ENCODE results near the gene BICDL1. TPM values are rescaled to one million over a fixed set of nuclear protein-coding genes. Genes with fewer than 3 reads are reported as not detected.
A peak's percentile ranks its signal among the peaks of the same experiment; 100 is the strongest.

The BICDL1 gene
- total RNA-seq, 4 donors from 2014 or later: 9.1 to 17.3 (median 12.0) TPM

DNA sequence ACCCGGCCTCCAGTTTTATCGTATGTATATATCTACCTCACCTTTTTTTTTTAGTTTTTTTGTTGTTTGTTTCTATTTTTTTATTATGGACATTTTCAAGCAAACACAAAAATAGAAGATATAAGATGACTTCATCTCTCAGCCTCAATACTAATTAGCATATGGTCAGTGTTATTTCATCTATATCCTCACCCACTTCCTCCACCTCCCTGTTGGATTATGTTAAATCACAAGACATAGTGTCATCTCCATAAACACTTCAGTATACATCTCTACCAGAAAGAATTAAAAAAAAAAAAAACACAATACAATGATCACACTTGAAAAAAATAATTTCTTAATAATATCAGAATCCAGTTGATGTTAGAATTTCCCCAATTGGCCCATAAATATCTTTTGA, 92.6 kb downstream of the BICDL1 start:
- H3K9me3 ChIP-seq: no peaks in the 10 kb centered on the region

DNA sequence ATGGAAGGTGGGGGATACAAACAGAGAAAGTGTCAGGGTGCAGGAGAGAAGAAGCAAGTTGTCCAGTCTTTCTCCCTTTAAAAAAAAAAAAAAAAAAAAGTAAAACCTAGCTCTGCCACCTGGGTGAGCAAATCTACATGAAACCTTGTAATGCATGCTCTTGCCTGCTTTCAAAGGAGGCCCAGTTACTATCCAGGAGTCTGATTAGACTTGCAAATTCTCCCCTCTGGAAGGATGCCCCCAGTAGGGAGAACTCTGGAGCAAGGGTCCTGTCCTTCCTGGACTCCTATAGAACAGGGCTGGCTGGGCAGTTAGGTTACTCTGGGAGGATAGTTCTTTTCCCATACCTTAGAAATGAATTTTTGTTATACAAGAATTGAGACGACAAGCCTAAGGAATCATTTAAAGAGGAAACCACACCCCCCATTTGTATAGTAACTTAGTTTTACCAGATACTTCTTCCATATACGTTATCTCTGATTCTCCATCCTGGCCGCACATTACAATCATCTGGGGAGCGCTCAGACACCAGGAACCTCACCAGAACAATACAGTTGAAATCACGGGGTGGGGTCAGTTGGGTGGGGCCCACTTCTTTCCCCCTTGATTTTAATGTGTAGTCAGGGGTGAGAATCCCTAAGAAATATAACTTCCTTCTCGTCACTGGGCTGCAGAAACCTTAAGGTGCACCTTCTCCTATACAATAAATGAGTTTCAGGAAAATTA, 97.0 kb downstream of the BICDL1 start:
- TF ChIP-seq, protein P1, sequence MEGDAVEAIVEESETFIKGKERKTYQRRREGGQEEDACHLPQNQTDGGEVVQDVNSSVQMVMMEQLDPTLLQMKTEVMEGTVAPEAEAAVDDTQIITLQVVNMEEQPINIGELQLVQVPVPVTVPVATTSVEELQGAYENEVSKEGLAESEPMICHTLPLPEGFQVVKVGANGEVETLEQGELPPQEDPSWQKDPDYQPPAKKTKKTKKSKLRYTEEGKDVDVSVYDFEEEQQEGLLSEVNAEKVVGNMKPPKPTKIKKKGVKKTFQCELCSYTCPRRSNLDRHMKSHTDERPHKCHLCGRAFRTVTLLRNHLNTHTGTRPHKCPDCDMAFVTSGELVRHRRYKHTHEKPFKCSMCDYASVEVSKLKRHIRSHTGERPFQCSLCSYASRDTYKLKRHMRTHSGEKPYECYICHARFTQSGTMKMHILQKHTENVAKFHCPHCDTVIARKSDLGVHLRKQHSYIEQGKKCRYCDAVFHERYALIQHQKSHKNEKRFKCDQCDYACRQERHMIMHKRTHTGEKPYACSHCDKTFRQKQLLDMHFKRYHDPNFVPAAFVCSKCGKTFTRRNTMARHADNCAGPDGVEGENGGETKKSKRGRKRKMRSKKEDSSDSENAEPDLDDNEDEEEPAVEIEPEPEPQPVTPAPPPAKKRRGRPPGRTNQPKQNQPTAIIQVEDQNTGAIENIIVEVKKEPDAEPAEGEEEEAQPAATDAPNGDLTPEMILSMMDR (IDR thresholded peaks at IDR 0.05): no peak
- no peak for TF ChIP-seq POLR2A (IDR thresholded peaks at IDR 0.05)
- H3K4me1 ChIP-seq: peaks cover 0 to 14% (median 4%) of the 10 kb centered on the region in 4 donors
- no peaks in the 10 kb centered on the region for H3K36me3 ChIP-seq
- no peak overlapping the region for H3K4me3 ChIP-seq
- H3K9me3 ChIP-seq: no peaks in the 10 kb centered on the region
- no peaks in the 10 kb centered on the region for H3K27me3 ChIP-seq
- DNase-seq: peak in 1 of 3 donors; percentile 8
- H3K27ac ChIP-seq: peak overlapping the region in 1 of 4 donors; percentile 75

More for the DNA sequence above, 92.6 kb downstream of the BICDL1 start:
- H3K36me3 ChIP-seq: no peaks in the 10 kb centered on the region
- H3K4me3 ChIP-seq: no peak overlapping the region
- H3K27me3 ChIP-seq: no peaks in the 10 kb centered on the region
- DNase-seq: no peak
- TF ChIP-seq, protein P1 (IDR thresholded peaks at IDR 0.05): no peak
- no peak for TF ChIP-seq POLR2A (IDR thresholded peaks at IDR 0.05)
- H3K27ac ChIP-seq: no peak overlapping the region
- H3K4me1 ChIP-seq: peaks cover 0 to 5% (median 2%) of the 10 kb centered on the region in 4 donors

DNA sequence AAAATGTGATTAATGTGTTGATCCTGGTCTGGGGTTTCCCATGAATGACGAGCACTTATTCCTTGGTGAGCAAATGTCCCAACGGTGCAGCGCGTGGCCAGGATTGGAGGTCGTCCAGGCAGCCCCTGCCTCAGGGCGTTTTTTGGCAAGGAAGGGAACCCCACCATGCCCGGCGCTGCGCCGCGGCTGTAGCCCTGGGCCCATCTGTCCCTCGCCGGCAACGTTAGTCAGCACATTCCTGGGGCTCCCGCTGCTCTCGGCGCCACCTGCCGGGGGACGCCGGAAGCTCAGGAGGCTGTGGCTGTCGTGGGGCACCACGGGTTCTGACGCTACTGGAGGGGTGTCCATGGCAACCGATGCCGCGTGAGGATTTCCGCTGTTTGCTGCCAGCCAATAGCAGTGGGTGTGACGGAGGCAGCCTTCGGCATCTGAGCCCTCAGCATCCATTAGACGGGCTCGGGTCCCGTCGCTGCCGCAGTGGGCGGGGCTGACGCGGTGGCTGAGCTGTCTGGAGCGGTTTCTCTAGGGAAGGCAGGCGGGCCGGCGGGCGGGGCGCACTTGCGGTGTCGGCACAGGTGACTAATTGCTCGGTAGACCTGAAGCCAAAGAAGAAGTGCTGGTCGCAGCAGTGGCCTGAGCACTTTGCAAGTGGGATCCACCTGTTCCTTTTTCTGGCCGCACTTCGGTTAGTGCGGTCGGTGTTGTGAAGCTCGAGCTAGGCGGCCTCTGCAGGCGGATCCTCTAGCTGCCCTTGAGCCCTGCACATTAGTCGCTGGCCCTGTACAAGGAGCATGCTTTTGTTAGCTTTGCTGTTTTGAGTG, 98.0 kb downstream of the BICDL1 start:
- Histone ChIP-seq H3K4me3 (peak overlapping the region; percentile 19 to 49 (median 40)), H3K36me3 (no peaks in the 10 kb centered on the region), H3K9me3 (no peaks in the 10 kb centered on the region), H3K4me1 (peaks cover 0 to 14% (median 4%) of the 10 kb centered on the region in 4 donors), H3K27ac (peak overlapping the region in 3 of 4 donors; percentile 46 to 75 (median 65)), H3K27me3 (no peaks in the 10 kb centered on the region)
- peak; percentile 97 to 100 (median 99) for DNase-seq
- TF ChIP-seq, protein P1 (IDR thresholded peaks at IDR 0.05): peak; percentile 96 to 99 (median 98)
- peak in 1 of 2 donors; percentile 18 for TF ChIP-seq POLR2A (IDR thresholded peaks at IDR 0.05)

DNA sequence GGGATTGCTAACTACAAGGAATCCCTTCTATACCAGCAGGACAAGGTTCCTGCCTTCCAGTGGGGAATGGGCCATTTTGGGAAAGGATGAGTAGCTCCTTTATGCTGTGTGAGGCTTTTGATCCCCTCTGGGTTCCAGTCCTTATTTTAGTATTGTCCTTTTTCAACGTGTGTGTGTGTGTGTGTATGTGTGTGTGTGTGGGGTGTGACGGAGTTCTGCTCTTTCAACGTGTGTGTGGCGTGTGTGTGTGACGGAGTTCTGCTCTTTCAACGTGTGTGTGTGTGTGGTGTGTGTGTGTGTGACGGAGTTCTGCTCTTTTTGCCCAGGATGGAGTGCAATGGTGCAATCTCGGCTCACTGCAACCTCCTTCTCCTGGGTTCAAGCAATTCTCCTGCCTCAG, 100.1 kb downstream of the BICDL1 start:
- no peak for DNase-seq
- peaks cover 0 to 14% (median 0%) of the 10 kb centered on the region in 3 donors for H3K36me3 ChIP-seq
- peaks cover 0 to 14% (median 4%) of the 10 kb centered on the region in 4 donors for H3K4me1 ChIP-seq
- H3K9me3 ChIP-seq: no peaks in the 10 kb centered on the region
- TF ChIP-seq POLR2A (IDR thresholded peaks at IDR 0.05): no peak
- TF ChIP-seq, protein P1 (IDR thresholded peaks at IDR 0.05): no peak
- H3K27ac ChIP-seq: no peak overlapping the region
- H3K27me3 ChIP-seq: no peaks in the 10 kb centered on the region
- no peak overlapping the region for H3K4me3 ChIP-seq

DNA sequence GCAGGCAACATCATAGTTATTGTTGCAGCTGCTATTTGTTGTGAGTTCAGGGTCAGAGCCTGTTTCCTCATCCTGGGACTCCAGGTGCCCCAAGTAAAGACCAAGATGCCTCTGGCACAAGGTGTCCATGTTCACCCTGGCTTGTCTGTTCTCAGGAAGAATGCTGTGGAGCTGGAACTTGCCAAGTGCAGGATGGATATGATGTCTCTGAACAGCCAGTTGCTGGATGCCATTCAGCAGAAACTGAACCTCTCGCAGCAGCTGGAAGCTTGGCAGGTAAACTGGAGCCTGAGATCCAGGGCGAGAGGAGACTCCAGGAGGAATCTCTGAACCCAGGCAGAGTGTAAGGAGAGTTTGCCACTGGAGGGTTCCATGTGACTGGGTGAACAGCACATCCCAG, 100.8 kb downstream of the BICDL1 start:
- H3K9me3 ChIP-seq: no peaks in the 10 kb centered on the region
- DNase-seq: peak in 1 of 3 donors; percentile 14
- H3K4me3 ChIP-seq: no peak overlapping the region
- peaks cover 0 to 14% (median 4%) of the 10 kb centered on the region in 4 donors for H3K4me1 ChIP-seq
- no peak overlapping the region for H3K27ac ChIP-seq
- H3K36me3 ChIP-seq: peaks cover 0 to 20% (median 0%) of the 10 kb centered on the region in 3 donors
- TF ChIP-seq, protein P1 (IDR thresholded peaks at IDR 0.05): no peak
- no peak for TF ChIP-seq POLR2A (IDR thresholded peaks at IDR 0.05)
- no peaks in the 10 kb centered on the region for H3K27me3 ChIP-seq
